Peyer's patch (tissue), 4 donors: ENCODE results near the gene BST2.

ENCODE experiments used
- POLR2A ChIP-seq, 2 donors: fragments of 450-650 bp; IDR thresholded peaks; one replicate each; pipeline ENCODE4 v1.5.1; 2017; ENCODE audit warnings: antibody characterized with exemption in 2 of 2, mild to moderate bottlenecking in 2 of 2, moderate library complexity in 2 of 2
- TF ChIP-seq, protein P1 (sequence below), 6 experiments: fragments of 450-650 bp in 4 of 6; fragments of 200-600 bp in 2 of 6; sonication (generic) in 1 of 6; IDR thresholded peaks; one replicate each; pipeline ENCODE4 v1.5.1; 2017 to 2019; ENCODE audit warnings: antibody characterized with exemption in 6 of 6, mild to moderate bottlenecking in 3 of 6, moderate library complexity in 1 of 6

DNA sequence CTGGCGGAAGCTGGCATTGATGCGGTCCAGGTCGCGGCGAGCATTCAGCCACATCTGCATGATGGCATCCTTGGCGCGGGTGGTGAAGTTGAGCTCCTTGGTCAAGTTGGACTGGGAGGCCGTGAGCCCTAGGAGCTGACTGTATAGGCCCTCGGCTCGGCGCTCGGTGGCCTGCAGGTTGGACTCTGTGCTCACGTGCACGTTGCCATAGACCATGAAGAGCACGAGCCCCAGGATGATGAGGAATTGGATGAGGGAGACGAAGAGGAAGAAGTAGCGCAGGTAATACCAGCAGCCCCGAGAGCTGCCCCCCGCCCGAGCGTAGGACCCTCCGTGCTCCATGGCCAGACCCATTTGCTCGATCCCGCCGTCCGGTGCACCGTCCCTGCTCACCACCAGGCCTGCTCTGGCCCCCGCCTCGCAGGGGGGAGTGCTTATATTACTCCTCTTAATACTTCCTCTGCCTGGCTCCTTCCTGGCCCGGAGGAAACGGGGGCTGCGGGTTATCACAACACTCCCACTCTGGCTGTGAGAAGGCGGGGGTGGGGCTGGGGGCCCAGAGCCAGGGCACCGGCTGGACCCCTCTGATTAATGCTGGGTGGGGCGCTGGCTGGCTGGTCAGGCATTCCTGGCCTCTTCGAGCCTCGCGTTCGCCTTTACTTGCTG lies 28.4 kb downstream of the BST2 start, which contains the start of gene PLVAP:
- TF ChIP-seq, protein P1, sequence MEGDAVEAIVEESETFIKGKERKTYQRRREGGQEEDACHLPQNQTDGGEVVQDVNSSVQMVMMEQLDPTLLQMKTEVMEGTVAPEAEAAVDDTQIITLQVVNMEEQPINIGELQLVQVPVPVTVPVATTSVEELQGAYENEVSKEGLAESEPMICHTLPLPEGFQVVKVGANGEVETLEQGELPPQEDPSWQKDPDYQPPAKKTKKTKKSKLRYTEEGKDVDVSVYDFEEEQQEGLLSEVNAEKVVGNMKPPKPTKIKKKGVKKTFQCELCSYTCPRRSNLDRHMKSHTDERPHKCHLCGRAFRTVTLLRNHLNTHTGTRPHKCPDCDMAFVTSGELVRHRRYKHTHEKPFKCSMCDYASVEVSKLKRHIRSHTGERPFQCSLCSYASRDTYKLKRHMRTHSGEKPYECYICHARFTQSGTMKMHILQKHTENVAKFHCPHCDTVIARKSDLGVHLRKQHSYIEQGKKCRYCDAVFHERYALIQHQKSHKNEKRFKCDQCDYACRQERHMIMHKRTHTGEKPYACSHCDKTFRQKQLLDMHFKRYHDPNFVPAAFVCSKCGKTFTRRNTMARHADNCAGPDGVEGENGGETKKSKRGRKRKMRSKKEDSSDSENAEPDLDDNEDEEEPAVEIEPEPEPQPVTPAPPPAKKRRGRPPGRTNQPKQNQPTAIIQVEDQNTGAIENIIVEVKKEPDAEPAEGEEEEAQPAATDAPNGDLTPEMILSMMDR (IDR thresholded peaks at IDR 0.05), result no peak
- no peak for TF ChIP-seq POLR2A (IDR thresholded peaks at IDR 0.05)
